Heart right ventricle (tissue), 16 donors: ENCODE measurements around the gene KNCN. TPM values are rescaled to one million over a fixed set of nuclear protein-coding genes. Genes with fewer than 3 reads are reported as not detected.

Experiments
- ATAC-seq, 8 donors: fragments of 200-7000 bp; cut with Tn5 transposase; one replicate each; pipeline ENCODE4 v1.9.1; 2020; ENCODE audit warnings: mild to moderate bottlenecking in 8 of 8, moderate library complexity in 8 of 8, moderate number of reproducible peaks in 1 of 8
- DNase-seq, 2 donors: peaks; one replicate each; pipeline ENCODE4 v3.0.0-alpha.2; 2020
- H3K27ac ChIP-seq, 10 donors: fragments of 200-600 bp; sonication (generic) in 2 of 10; one replicate each; pipeline versions ENCODE4 v1.5.0 to v1.8.0; 2020 to 2022; ENCODE audit warnings: mild to moderate bottlenecking in 3 of 10
- H3K27me3 ChIP-seq, 7 donors: fragments of 200-600 bp; one replicate each; pipeline ENCODE4 v1.8.0; 2021 to 2022; ENCODE audit warnings: mild to moderate bottlenecking in 2 of 7
- H3K36me3 ChIP-seq, 9 donors: fragments of 200-600 bp; sonication (generic) in 1 of 9; one replicate each; pipeline versions ENCODE4 v1.5.0 to v1.8.0; 2020 to 2022; ENCODE audit warnings: mild to moderate bottlenecking in 2 of 9
- H3K4me1 ChIP-seq, 9 donors: fragments of 200-600 bp; sonication (generic) in 1 of 9; one replicate each; pipeline versions ENCODE4 v1.5.0 to v1.8.0; 2020 to 2022; ENCODE audit warnings: mild to moderate bottlenecking in 4 of 9
- H3K4me3 ChIP-seq, 10 donors: fragments of 200-600 bp; sonication (generic) in 2 of 10; one replicate each; pipeline versions ENCODE4 v1.5.0 to v1.8.0; 2020 to 2022; ENCODE audit warnings: mild to moderate bottlenecking in 7 of 10, moderate library complexity in 2 of 10
- H3K9me3 ChIP-seq, 11 donors: fragments of 200-600 bp in 10 of 11; sonication (generic) in 2 of 11; one replicate each; pipeline versions ENCODE4 v1.5.0 to v1.8.0; 2013 to 2022; ENCODE audit warnings: mild to moderate bottlenecking in 2 of 11, control low read depth in 1 of 11, moderate library complexity in 1 of 11
- WGBS, 2 donors: extraction: QIAGEN DNeasy Blood & Tissue Kit; methylation state at CpG; one replicate each; pipeline ENCODE4 v1.1.7; 2013; ENCODE audit warnings: inconsistent platforms in 1 of 2; 5-methylcytosine and 5-hydroxymethylcytosine counted together
- intact Hi-C, 10 donors: fragments of 100-400 bp; cut with DNase I; formaldehyde crosslinking; loops; one replicate each; pipeline versions ENCODE4 v1.11.1 to v1.14.2; 2022
- polyA plus RNA-seq, 2 donors: library from polyadenylated mRNA; stranded (reverse); fragments of 200-250 nt; gene quantifications; one replicate each; pipeline ENCODE4 v1.2.3, GENCODE V29; 2013
- total RNA-seq, 10 donors: library from RNA; stranded (reverse); fragmentation: NEBNext Ultra II Directional in 3 of 10; extraction: Animal tissue kit (Norgen Biotek cat#: 25700) in 3 of 10; gene quantifications; one replicate each; pipeline versions ENCODE4 v1.2.1 to v1.2.4, GENCODE V29; 2021 to 2023
- TF ChIP-seq, protein P1 (sequence below), 9 donors: fragments of 200-600 bp; sonication (generic) in 2 of 9; IDR thresholded peaks; one replicate each; pipeline versions ENCODE4 v1.5.0 to v1.8.0; 2021 to 2022; ENCODE audit warnings: antibody characterized with exemption in 9 of 9, mild to moderate bottlenecking in 5 of 9, moderate library complexity in 1 of 9
- donor health status: Arrhythmogenic right ventricular cardiomyopathy.
- donor health status: ischemic (EF 13 %, LVEDD 7.1; RV severe dilation, severe dysfunction).
- donor health status: healthy with polysubstance abuse.
- donor health status: DM: no; HTN: yes; CAD: no.
- donor health status: DM: no; HTN: no; CAD: no.
- donor health status: ischemic (EF 25% LVEDD 6.9; RV normal size, moderate dysfunction).
- donor health status: ischemic (EF 25% LVEDD 5.7; RV mildly dilated, moderate dysfunction).
- donor health status: healthy.
- donor health status: DM: yes; HTN: yes; CAD: no.
- donor health status: Ischemic cardiomyopathy.
- donor health status: ischemic (EF 35%, LVEDD 5.7; RV mildly dilated, moderate dysfunction).
- donor health status: nonischemic (EF 11% LVEDD 7.7; RV severe dilation, severe dysfunction).
- donor health status: DM: yes; HTN: yes; CAD: no.
- donor health status: PGD.
- donor health status: ischemic (EF 29% LVEDD 5.4; RV normal size, mild dysfunction).
- donor health status: nonischemic (EF 23%, LVEDD 6.1; RV moderate dilation, normal function).

Gene KNCN
- total and polyA plus RNA-seq, 12 donors, result not detected

GRCh38 chr1:46503421-46503820 is 48.0 kb downstream of the KNCN start:
- Histone ChIP-seq H3K36me3 (no peaks in the 10 kb centered on the region), H3K27me3 (peaks cover 0 to 38% (median 24%) of the 10 kb centered on the region in 7 donors), H3K27ac (no peak overlapping the region), H3K4me1 (no peaks in the 10 kb centered on the region), H3K9me3 (no peaks in the 10 kb centered on the region), H3K4me3 (no peak overlapping the region)
- 75 to 84% methylated on average over 4 of the region's 4 CpGs for WGBS, 2 donors
- ATAC-seq (no peak), DNase-seq (no peak)
- TF ChIP-seq, protein P1, sequence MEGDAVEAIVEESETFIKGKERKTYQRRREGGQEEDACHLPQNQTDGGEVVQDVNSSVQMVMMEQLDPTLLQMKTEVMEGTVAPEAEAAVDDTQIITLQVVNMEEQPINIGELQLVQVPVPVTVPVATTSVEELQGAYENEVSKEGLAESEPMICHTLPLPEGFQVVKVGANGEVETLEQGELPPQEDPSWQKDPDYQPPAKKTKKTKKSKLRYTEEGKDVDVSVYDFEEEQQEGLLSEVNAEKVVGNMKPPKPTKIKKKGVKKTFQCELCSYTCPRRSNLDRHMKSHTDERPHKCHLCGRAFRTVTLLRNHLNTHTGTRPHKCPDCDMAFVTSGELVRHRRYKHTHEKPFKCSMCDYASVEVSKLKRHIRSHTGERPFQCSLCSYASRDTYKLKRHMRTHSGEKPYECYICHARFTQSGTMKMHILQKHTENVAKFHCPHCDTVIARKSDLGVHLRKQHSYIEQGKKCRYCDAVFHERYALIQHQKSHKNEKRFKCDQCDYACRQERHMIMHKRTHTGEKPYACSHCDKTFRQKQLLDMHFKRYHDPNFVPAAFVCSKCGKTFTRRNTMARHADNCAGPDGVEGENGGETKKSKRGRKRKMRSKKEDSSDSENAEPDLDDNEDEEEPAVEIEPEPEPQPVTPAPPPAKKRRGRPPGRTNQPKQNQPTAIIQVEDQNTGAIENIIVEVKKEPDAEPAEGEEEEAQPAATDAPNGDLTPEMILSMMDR (IDR thresholded peaks at IDR 0.05), result no peak
- intact Hi-C loops, result no loop called here

DNA sequence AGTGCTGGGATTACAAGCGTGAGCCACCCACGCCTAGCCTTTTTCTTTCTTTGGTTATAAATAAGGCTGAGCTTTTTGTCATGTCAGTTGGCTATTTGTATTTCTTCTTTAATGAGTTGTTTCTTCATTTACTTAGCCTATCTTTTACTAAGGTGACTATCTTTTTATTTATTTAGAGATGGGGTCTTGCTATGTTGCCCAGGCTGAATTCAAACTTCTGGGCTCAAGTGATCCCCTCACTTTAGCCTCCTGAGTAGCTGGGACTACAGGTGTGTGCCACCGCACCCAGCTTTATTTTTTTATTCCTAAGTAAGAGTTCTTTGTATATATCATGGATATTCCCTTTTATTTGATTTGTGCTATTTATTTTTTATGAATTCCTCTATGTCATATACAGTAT is 49.9 kb downstream of the KNCN start:
- 93 to 95% methylated on average over 3 of the region's 3 CpGs for WGBS, 2 donors
- Histone ChIP-seq H3K36me3 (no peaks in the 10 kb centered on the region), H3K27me3 (peaks cover 0 to 44% (median 28%) of the 10 kb centered on the region in 7 donors), H3K9me3 (no peaks in the 10 kb centered on the region), H3K4me1 (no peaks in the 10 kb centered on the region), H3K4me3 (no peak overlapping the region), H3K27ac (no peak overlapping the region)
- ATAC-seq (no peak), DNase-seq (no peak)
- intact Hi-C loops, result no loop called here
- TF ChIP-seq, protein P1 (IDR thresholded peaks at IDR 0.05), result no peak

DNA sequence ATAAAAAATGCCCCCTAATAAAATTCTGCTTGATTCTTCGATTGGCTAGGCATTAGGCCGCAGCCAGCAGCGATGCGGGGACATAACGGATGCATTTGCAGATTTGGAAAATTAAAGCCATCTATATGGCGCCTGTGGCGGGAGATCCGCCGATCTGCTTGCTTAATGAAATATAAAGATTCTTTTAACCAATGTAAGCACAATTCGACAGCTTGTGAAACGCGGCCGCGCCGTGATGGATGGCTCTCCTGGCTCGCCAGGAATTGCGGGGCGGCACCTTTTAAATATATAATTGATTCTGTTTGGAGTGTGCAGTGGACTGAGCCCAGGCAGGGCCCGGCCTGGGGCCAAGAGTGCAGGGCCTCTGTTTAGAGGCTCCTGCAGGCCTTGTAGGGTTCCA is 53.8 kb downstream of the KNCN start:
- no peak overlapping the region for H3K4me3 ChIP-seq
- peaks cover 0 to 71% (median 55%) of the 10 kb centered on the region in 7 donors for H3K27me3 ChIP-seq
- DNase-seq, result no peak
- intact Hi-C loops, result no loop called here
- no peaks in the 10 kb centered on the region for H3K36me3 ChIP-seq
- WGBS, 2 donors, result 92 to 94% methylated on average over 19 of the region's 19 CpGs
- TF ChIP-seq, protein P1 (IDR thresholded peaks at IDR 0.05), result no peak
- no peak for ATAC-seq
- H3K9me3 ChIP-seq, result no peaks in the 10 kb centered on the region
- no peak overlapping the region for H3K27ac ChIP-seq
- no peaks in the 10 kb centered on the region for H3K4me1 ChIP-seq

GRCh38 chr1:46497020-46497419 is 54.4 kb downstream of the KNCN start:
- H3K27me3 ChIP-seq, result peaks cover 3 to 71% (median 55%) of the 10 kb centered on the region in 7 donors
- WGBS, 2 donors, result 67 to 70% methylated on average over 3 of the region's 3 CpGs
- intact Hi-C loops, result no loop called here

More at GRCh38 chr1:46497020-46497419, 54.4 kb downstream of the KNCN start:
- H3K9me3 ChIP-seq, result no peaks in the 10 kb centered on the region
- H3K4me3 ChIP-seq, result no peak overlapping the region
- TF ChIP-seq, protein P1 (IDR thresholded peaks at IDR 0.05), result no peak
- no peak overlapping the region for H3K27ac ChIP-seq
- H3K36me3 ChIP-seq, result no peaks in the 10 kb centered on the region
- H3K4me1 ChIP-seq, result no peaks in the 10 kb centered on the region
- DNase-seq (no peak), ATAC-seq (no peak)
